Mucosa of stomach (tissue), 1 donor: Measurements from ENCODE around the gene RNGTT.

Source experiments
- H3K27me3 ChIP-seq: one replicate; pipeline ENCODE4 v1.7.0; 2013; ENCODE audit warnings: mild to moderate bottlenecking, low read length; ENCODE audit not compliant: control insufficient read depth, insufficient read depth
- H3K36me3 ChIP-seq: one replicate; pipeline ENCODE4 v1.7.0; 2013; ENCODE audit warnings: low read length; ENCODE audit not compliant: control insufficient read depth, insufficient read depth
- H3K4me1 ChIP-seq: one replicate; pipeline ENCODE4 v1.7.0; 2013; ENCODE audit warnings: mild to moderate bottlenecking, low read length; ENCODE audit not compliant: control insufficient read depth, insufficient read depth
- H3K4me3 ChIP-seq: one replicate; pipeline ENCODE4 v1.7.0; 2013; ENCODE audit warnings: low read length
- H3K9ac ChIP-seq: one replicate; pipeline ENCODE4 v1.7.0; 2013; ENCODE audit warnings: mild to moderate bottlenecking, low read length, moderate library complexity
- H3K9me3 ChIP-seq: one replicate; pipeline ENCODE4 v1.7.0; 2013; ENCODE audit warnings: mild to moderate bottlenecking, low read length, moderate library complexity; ENCODE audit not compliant: control insufficient read depth
- donor health status: Pancreatic carcinoma.

Gene RNGTT

GRCh38 chr6:88577461-88577860 is 386.0 kb downstream of the RNGTT start:
- no peaks in the 10 kb centered on the region for H3K9me3 ChIP-seq
- H3K27me3 ChIP-seq, result no peaks in the 10 kb centered on the region
- no peak overlapping the region for H3K9ac ChIP-seq
- H3K36me3 ChIP-seq, result no peaks in the 10 kb centered on the region
- H3K4me3 ChIP-seq, result no peak overlapping the region
- H3K4me1 ChIP-seq, result no peaks in the 10 kb centered on the region

GRCh38 chr6:88575536-88575935 is 387.9 kb downstream of the RNGTT start:
- Histone ChIP-seq H3K9me3 (no peaks in the 10 kb centered on the region), H3K9ac (no peak overlapping the region), H3K27me3 (no peaks in the 10 kb centered on the region), H3K4me3 (no peak overlapping the region), H3K4me1 (no peaks in the 10 kb centered on the region), H3K36me3 (no peaks in the 10 kb centered on the region)

GRCh38 chr6:88574651-88575050 is 388.8 kb downstream of the RNGTT start:
- no peaks in the 10 kb centered on the region for H3K27me3 ChIP-seq
- H3K9me3 ChIP-seq, result no peaks in the 10 kb centered on the region
- H3K4me3 ChIP-seq, result no peak overlapping the region
- H3K36me3 ChIP-seq, result no peaks in the 10 kb centered on the region
- no peak overlapping the region for H3K9ac ChIP-seq
- H3K4me1 ChIP-seq, result no peaks in the 10 kb centered on the region

GRCh38 chr6:88574031-88574430 is 389.4 kb downstream of the RNGTT start:
- Histone ChIP-seq H3K9me3 (no peaks in the 10 kb centered on the region), H3K4me3 (no peak overlapping the region)

GRCh38 chr6:88573561-88573960 is 389.9 kb downstream of the RNGTT start:
- H3K4me3 ChIP-seq, result no peak overlapping the region
- no peaks in the 10 kb centered on the region for H3K9me3 ChIP-seq

More at GRCh38 chr6:88574031-88574430, 389.4 kb downstream of the RNGTT start:
- no peaks in the 10 kb centered on the region for H3K27me3 ChIP-seq
- H3K4me1 ChIP-seq, result no peaks in the 10 kb centered on the region
- no peak overlapping the region for H3K9ac ChIP-seq
- no peaks in the 10 kb centered on the region for H3K36me3 ChIP-seq

GRCh38 chr6:88572449-88573139 is 390.8 kb downstream of the RNGTT start:
- Histone ChIP-seq H3K4me1 (no peaks in the 10 kb centered on the region), H3K36me3 (no peaks in the 10 kb centered on the region)

More at GRCh38 chr6:88573561-88573960, 389.9 kb downstream of the RNGTT start:
- no peak overlapping the region for H3K9ac ChIP-seq
- H3K36me3 ChIP-seq, result no peaks in the 10 kb centered on the region
- H3K27me3 ChIP-seq, result no peaks in the 10 kb centered on the region
- H3K4me1 ChIP-seq, result no peaks in the 10 kb centered on the region

GRCh38 chr6:88569959-88570358 is 393.5 kb downstream of the RNGTT start:
- no peaks in the 10 kb centered on the region for H3K36me3 ChIP-seq
- H3K9ac ChIP-seq, result no peak overlapping the region
- no peaks in the 10 kb centered on the region for H3K27me3 ChIP-seq
- H3K9me3 ChIP-seq, result no peaks in the 10 kb centered on the region
- H3K4me1 ChIP-seq, result no peaks in the 10 kb centered on the region
- H3K4me3 ChIP-seq, result no peak overlapping the region

More at GRCh38 chr6:88572449-88573139, 390.8 kb downstream of the RNGTT start:
- H3K9ac ChIP-seq, result no peak overlapping the region
- no peaks in the 10 kb centered on the region for H3K9me3 ChIP-seq
- H3K27me3 ChIP-seq, result no peaks in the 10 kb centered on the region
- no peak overlapping the region for H3K4me3 ChIP-seq

GRCh38 chr6:88567696-88568095 is 395.7 kb downstream of the RNGTT start:
- no peaks in the 10 kb centered on the region for H3K4me1 ChIP-seq
- no peaks in the 10 kb centered on the region for H3K36me3 ChIP-seq
- H3K4me3 ChIP-seq, result no peak overlapping the region
- H3K9ac ChIP-seq, result no peak overlapping the region
- no peaks in the 10 kb centered on the region for H3K9me3 ChIP-seq
- no peaks in the 10 kb centered on the region for H3K27me3 ChIP-seq

GRCh38 chr6:88566746-88567534 is 396.5 kb downstream of the RNGTT start:
- Histone ChIP-seq H3K9me3 (no peaks in the 10 kb centered on the region), H3K36me3 (no peaks in the 10 kb centered on the region), H3K27me3 (no peaks in the 10 kb centered on the region), H3K9ac (no peak overlapping the region), H3K4me3 (no peak overlapping the region), H3K4me1 (no peaks in the 10 kb centered on the region)

GRCh38 chr6:88565836-88566235 is 397.6 kb downstream of the RNGTT start:
- Histone ChIP-seq H3K27me3 (no peaks in the 10 kb centered on the region), H3K4me3 (no peak overlapping the region), H3K9ac (no peak overlapping the region), H3K36me3 (no peaks in the 10 kb centered on the region), H3K9me3 (no peaks in the 10 kb centered on the region), H3K4me1 (no peaks in the 10 kb centered on the region)

GRCh38 chr6:88565409-88565811 is 398.0 kb downstream of the RNGTT start:
- H3K4me3 ChIP-seq, result no peak overlapping the region
- H3K36me3 ChIP-seq, result no peaks in the 10 kb centered on the region
- no peak overlapping the region for H3K9ac ChIP-seq
- H3K9me3 ChIP-seq, result no peaks in the 10 kb centered on the region
- no peaks in the 10 kb centered on the region for H3K27me3 ChIP-seq
- H3K4me1 ChIP-seq, result no peaks in the 10 kb centered on the region

GRCh38 chr6:88563277-88563625 is 400.2 kb downstream of the RNGTT start:
- Histone ChIP-seq H3K4me1 (no peaks in the 10 kb centered on the region), H3K4me3 (no peak overlapping the region), H3K9ac (no peak overlapping the region), H3K36me3 (no peaks in the 10 kb centered on the region), H3K9me3 (no peaks in the 10 kb centered on the region), H3K27me3 (no peaks in the 10 kb centered on the region)
